ENCODE results near the gene STOML1. TPM values are rescaled to one million over a fixed set of nuclear protein-coding genes. Genes with fewer than 3 reads are reported as not detected.
A peak's percentile ranks its signal among the peaks of the same experiment; 100 is the strongest.

Gene STOML1
- total RNA-seq, 4 donors from 2014 or later: 8.1 to 21.7 (median 13.7) TPM

DNA sequence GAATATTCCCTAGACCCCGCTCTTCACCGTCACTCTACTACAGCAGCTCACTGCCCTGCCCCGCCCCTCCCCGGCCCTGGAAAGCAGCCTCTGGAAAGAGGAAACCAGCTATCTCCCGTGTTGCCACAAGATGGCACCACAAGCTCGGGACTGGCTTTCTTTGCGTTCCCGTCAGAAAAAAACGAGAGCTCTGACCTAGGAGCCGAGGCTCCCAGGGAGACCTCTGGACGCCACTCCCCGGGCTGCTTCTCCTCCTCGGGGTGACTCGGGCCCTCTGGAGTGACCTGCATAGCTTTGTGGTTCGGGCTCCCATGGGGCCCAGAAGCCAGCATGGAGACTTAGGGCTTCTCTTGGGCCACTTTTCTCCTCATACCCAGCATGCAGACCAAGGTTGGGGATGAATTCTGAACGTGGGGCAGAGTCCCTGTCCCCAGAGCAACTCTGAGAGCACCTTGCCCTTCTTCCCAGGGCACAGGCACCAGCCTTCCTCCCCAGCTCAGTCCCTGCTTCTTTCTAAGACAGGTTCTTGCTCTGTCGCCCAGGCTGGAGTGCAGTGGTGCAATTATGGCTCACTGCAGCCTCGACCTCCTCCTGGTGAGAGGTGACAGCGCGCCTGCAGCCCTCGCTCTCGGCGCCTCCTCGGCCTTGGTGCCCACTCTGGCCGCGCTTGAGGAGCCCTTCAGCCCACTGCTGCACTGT, 19.0 kb downstream of the STOML1 start:
- ATAC-seq: peak; percentile 87
- TF ChIP-seq POLR2A (IDR thresholded peaks at IDR 0.05): no peak
- no peak for TF ChIP-seq POLR2AphosphoS5 (IDR thresholded peaks at IDR 0.05)
- TF ChIP-seq, protein P1, sequence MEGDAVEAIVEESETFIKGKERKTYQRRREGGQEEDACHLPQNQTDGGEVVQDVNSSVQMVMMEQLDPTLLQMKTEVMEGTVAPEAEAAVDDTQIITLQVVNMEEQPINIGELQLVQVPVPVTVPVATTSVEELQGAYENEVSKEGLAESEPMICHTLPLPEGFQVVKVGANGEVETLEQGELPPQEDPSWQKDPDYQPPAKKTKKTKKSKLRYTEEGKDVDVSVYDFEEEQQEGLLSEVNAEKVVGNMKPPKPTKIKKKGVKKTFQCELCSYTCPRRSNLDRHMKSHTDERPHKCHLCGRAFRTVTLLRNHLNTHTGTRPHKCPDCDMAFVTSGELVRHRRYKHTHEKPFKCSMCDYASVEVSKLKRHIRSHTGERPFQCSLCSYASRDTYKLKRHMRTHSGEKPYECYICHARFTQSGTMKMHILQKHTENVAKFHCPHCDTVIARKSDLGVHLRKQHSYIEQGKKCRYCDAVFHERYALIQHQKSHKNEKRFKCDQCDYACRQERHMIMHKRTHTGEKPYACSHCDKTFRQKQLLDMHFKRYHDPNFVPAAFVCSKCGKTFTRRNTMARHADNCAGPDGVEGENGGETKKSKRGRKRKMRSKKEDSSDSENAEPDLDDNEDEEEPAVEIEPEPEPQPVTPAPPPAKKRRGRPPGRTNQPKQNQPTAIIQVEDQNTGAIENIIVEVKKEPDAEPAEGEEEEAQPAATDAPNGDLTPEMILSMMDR (IDR thresholded peaks at IDR 0.05): peak; percentile 59 to 92 (median 90)
- TF ChIP-seq EP300 (IDR thresholded peaks at IDR 0.05): no peak
- H3K4me3 ChIP-seq: peak overlapping the region in 1 of 2 donors; percentile 28
- H3K27ac ChIP-seq: peak overlapping the region in 1 of 4 donors; percentile 14
- peaks cover 18% of the 10 kb centered on the region for H3K27me3 ChIP-seq
- no peaks in the 10 kb centered on the region for H3K36me3 ChIP-seq
- H3K9me3 ChIP-seq: no peaks in the 10 kb centered on the region
- 0% methylated on average over 1 to 13 of the region's 26 CpGs for WGBS, 2 donors (ENCODE audit: low coverage in 1 of 2)
- peaks cover 0 to 11% (median 0%) of the 10 kb centered on the region in 3 donors for H3K4me1 ChIP-seq

DNA sequence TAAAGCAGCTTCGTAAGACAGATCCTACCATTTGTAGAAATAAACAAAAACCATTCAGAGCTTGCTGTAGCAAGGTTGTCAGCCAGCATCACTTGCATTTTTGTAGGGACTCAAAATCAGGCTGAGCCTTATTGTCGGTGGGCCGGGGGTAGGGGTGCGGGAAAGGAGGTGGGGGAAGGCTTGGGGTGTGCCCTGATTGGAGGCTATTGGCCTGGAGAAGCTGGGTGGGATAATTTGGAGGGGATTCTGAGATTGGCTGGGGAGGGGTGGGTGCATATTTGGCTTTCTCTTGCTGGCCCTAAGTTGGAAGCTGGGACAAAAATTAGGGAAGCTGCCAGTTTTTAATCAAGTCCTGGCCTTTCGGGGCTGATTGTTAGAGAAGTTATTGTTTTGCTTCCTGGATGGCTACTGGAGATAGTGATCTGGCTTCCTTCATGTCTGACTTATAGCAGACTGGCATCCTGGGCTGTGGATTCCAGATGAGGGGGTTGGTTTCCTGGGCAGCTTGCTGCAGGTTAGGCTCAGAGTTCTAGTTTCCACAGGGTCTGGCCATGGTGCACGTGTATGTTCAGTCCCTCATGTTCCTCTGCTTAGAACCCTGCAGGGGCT, 22.8 kb downstream of the STOML1 start:
- H3K9me3 ChIP-seq: no peaks in the 10 kb centered on the region
- H3K27ac ChIP-seq: no peak overlapping the region
- TF ChIP-seq EP300 (IDR thresholded peaks at IDR 0.05) (no peak), POLR2AphosphoS5 (IDR thresholded peaks at IDR 0.05) (no peak), POLR2A (IDR thresholded peaks at IDR 0.05) (no peak)
- TF ChIP-seq, protein P1 (IDR thresholded peaks at IDR 0.05): no peak
- no peaks in the 10 kb centered on the region for H3K36me3 ChIP-seq
- WGBS, 2 donors (ENCODE audit: low coverage in 1 of 2): 63 to 83% methylated on average over 2 of the region's 6 CpGs
- no peak for ATAC-seq
- H3K27me3 ChIP-seq: no peaks in the 10 kb centered on the region
- peaks cover 0 to 22% (median 0%) of the 10 kb centered on the region in 3 donors for H3K4me1 ChIP-seq
- H3K4me3 ChIP-seq: no peak overlapping the region

DNA sequence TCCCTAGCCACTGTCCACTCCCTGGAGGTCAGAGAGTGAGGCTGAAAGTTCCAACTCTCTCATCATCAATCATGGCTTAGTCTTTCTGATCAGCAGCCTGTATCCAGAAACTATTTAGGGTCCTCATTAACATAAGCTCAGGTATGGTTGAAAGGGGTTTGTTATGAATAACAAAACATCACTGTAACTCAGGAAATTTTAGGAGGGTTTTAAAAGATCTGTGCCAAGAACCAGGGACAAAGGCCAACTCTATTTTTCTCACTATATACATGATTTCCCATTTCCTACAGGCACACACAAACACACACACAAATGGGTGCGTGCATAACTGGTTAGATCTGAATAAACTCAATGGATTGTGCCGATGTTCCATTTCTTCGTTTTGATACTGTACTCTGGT, 23.6 kb downstream of the STOML1 start:
- H3K27me3 ChIP-seq: no peaks in the 10 kb centered on the region
- H3K4me1 ChIP-seq: peaks cover 0 to 20% (median 0%) of the 10 kb centered on the region in 3 donors
- H3K4me3 ChIP-seq: no peak overlapping the region
- H3K9me3 ChIP-seq: no peaks in the 10 kb centered on the region
- WGBS, 2 donors (ENCODE audit: low coverage in 1 of 2): 97 to 100% methylated on average over 3 of the region's 3 CpGs
- H3K27ac ChIP-seq: no peak overlapping the region
- no peaks in the 10 kb centered on the region for H3K36me3 ChIP-seq
- no peak for ATAC-seq
- TF ChIP-seq POLR2A (IDR thresholded peaks at IDR 0.05): no peak
- no peak for TF ChIP-seq EP300 (IDR thresholded peaks at IDR 0.05)
- TF ChIP-seq, protein P1 (IDR thresholded peaks at IDR 0.05): no peak
- no peak for TF ChIP-seq POLR2AphosphoS5 (IDR thresholded peaks at IDR 0.05)

DNA sequence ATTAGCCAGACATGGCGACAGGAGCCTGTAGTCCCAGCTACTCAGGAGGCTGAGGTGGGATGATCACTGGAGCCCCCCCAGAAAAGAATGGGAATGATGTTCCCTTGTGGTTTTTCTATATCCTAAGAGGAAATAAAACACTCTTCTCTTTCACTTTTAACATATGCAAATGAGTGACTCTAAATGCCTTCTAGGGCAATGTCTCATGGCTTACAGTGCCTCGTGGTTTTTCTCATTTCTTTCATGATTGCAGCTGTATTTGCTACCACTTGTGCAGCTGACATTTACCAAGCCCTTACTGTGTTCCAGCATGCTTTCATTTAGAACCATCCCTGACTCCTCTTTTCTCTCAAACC, 26.4 kb downstream of the STOML1 start:
- H3K4me3 ChIP-seq: no peak overlapping the region
- peaks cover 0 to 10% (median 0%) of the 10 kb centered on the region in 3 donors for H3K4me1 ChIP-seq
- H3K9me3 ChIP-seq: no peaks in the 10 kb centered on the region
- ATAC-seq: no peak
- H3K36me3 ChIP-seq: no peaks in the 10 kb centered on the region
- TF ChIP-seq, protein P1 (IDR thresholded peaks at IDR 0.05): no peak
- TF ChIP-seq POLR2AphosphoS5 (IDR thresholded peaks at IDR 0.05): no peak
- no peak for TF ChIP-seq EP300 (IDR thresholded peaks at IDR 0.05)
- no peak overlapping the region for H3K27ac ChIP-seq
- 46 to 64% methylated on average over 2 of the region's 2 CpGs for WGBS, 2 donors (ENCODE audit: low coverage in 1 of 2)
- no peaks in the 10 kb centered on the region for H3K27me3 ChIP-seq

All from gastroesophageal sphincter (tissue), 4 donors.